NCI-H146 treated with DMSO at 0.1 percent for 48 hours (cell line): ENCODE results near the gene PHKB.

Experiments used
- DNase-seq: peaks from one replicate; lab custom pipeline; 2025; ENCODE audit not compliant: unreplicated experiment; lab: John Stamatoyannopoulos, UW

Gene PHKB

DNA sequence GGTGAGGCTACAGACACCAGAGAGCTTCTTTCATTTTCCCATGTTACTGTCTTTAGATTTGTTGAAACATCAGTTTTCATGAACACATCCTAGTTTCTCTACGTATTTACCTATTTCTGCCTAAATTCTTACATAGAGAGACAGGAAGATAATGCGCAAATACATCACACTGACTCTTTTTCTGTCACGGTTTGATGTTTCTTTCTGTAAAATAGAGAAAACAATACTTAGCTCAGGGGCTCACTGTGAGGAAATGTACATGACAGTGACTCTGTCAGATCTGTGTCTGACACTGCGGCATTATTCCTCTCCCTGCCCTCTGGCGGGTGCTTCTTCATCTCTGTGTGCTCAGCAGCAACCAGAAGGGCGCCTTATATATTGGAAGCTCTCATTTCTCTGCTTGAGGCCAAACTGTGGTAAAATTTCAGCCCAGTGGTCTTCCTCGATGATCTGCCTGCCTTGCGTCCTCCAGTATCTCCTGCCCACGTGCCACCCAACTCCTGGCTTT lies 264.1 kb downstream of the PHKB start:
- DNase-seq, result no peak

DNA sequence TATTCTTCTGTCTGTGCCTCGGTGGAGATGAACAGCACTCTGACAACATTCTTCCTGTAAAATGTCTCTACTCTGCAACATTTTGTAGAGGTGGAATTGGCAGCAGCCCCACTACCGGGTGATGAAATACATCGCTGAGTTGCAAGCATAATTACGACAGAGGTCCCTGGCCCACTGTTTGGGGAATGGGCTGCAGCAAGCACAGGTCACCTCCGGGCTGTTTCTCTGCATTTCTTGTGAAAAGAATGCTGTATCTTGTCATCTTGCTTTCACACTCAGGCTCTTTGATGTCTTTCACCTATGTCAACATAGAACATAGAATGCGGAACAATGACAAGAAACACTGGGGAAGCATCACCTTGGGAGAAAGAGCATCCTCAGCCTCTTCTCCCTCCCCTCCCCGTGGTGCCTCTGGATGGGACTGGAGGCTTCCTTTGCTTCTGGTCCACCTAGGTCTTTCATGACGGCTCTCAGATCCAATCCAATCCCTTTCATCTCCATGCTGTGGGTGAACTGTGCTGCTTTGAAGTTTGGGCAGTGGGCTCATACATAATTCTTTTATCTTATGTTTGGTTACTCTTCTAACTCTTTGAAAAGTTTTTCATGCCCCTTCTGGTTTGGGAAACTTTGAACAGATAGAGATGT lies 265.0 kb downstream of the PHKB start:
- no peak for DNase-seq

GRCh38 chr16:47727131-47727530 lies 266.0 kb downstream of the PHKB start:
- DNase-seq, result no peak

DNA sequence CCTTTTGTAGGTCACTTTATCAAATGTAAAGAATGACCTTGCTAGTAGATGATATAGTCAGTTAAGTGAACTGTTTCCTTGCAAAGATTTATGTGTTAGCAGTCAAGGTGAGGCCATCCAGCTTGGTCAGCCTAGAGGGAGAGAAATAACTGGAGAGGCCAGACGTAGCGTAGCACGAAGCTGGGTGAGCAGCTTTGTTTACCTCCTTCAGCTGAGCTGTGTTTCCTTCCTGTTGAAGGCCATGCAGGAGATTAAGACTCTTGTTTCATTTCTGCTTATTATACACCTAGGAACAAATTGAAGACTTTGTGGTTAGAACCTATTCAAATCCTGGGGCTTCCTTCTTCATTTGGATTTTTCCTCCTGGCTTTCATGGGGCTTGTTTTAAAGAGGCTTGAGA lies 267.1 kb downstream of the PHKB start:
- DNase-seq, result no peak

DNA sequence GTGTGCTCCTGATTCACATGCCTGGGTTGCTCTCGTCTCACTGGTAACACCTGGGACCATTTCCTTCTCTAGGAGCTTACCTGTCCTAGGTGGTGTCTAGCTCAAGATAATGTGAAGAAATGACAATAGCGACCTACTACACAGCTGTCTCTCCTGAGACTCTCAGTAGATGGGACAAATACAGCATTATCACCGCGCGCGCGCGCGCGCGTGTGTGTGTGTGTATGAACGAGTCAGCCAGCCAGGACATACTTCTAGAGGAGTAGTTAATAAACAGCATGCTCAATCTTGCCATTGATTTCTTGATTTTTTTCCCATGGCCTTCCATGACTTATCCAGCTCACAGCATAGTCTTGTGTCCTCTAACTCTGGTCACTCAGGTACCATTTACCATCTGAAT lies 268.6 kb downstream of the PHKB start:
- no peak for DNase-seq

DNA sequence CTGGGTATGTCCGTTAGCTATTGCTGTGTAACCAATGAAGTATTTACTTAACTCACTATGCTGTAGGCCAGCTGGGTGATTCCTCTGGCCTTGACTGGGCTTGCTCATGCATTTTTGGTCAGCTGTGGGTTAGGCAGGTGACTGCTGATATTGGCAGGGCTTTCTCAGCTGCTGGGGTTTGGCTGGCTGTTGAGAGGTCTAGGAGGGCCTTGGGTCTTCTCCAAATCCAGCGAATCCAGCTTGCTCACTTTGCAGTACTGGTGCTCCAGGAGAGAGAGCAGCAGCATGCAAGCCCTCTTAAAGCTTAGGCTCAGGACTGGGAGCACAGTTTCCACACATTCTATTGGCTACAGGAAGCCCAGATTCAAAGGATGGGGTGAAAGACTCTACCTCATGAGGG lies 270.1 kb downstream of the PHKB start:
- DNase-seq, result no peak

- DNase-seq, result no peak
These were observed 271.0 kb downstream of the PHKB start for GRCh38 chr16:47732122-47732521.

GRCh38 chr16:47732523-47733111 lies 271.5 kb downstream of the PHKB start:
- DNase-seq, result no peak

- peak; percentile 7 for DNase-seq
These were observed 273.1 kb downstream of the PHKB start for GRCh38 chr16:47734081-47734857.

DNA sequence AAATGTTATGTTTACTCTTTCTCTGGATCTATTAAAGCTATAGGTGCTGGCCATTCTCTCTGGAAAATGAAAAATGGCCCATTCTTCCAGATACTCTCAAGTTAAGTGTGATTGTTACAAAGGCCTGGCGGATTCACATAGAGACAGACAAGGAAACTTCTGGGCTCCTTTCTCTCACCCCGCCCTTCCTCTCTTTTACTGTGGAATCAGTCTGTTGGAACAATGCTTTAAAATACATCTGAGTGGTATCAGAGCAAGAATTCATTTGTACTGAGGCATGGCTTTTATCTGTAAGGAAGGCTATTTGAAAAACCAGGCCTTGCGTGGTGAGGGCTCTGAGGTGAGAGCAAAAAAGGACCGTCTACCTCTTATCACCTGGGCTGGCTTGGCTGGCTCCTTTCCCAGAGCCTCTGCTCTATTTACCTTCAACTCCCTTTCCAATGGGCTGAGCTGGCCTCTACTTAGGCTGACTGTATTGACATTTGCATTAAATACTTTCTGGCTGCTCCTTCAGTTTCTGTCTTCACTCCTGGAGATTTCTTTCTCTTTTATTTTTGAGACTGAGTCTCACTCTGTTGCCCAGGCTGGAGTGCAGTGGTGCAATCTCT lies 274.0 kb downstream of the PHKB start:
- DNase-seq, result no peak

DNA sequence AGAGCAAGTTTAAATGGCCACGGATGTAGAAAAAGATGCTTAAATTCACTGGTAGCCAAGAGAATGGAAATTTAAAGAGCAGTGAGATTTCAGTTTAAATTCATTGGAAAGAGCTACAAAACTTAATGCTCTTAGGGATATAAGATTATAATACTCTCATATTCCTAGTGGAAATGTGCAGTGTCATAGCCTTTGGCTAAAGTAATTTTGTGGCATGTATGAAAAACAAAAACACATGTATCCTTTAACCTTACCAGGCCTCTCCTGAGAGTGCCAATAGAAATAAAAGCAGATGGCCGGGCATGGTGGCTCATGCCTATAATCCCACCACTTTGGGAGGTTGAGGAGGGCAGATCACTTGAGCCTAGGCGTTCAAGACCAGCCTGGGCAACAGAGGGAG lies 289.2 kb downstream of the PHKB start:
- DNase-seq, result no peak
